K562 (cell line): Measurements from ENCODE around the gene LRP2BP. TPM values are rescaled to one million over a fixed set of nuclear protein-coding genes. Genes with fewer than 3 reads are reported as not detected.

Experiments
- ATAC-seq: fragments of 200-7000 bp; cut with Tn5 transposase; 3 replicates; pipeline ENCODE4 v1.9.1; 2020; ENCODE audit warnings: moderate library complexity
- BruUV-seq: library from RNA; stranded (reverse); fragments of 400-500 nt; replicated peaks from 2 replicates; lab custom pipeline; 2021; lab: Mats Ljungman, UMichigan
- CTCF ChIA-PET: fragments of 300-600 bp; formaldehyde crosslinking; extraction: SDS; loops from one replicate; lab custom pipeline; 2021; ENCODE audit warnings: low intra/inter-chr PET ratio; lab: Yijun Ruan, JAX
- POLR2A ChIA-PET: fragments of 300-600, 350-650 bp; sonication (Branson Sonifier 250); formaldehyde crosslinking; extraction: SDS; loops from one replicate; lab custom pipeline; 2021; ENCODE audit warnings: antibody characterized with exemption, inconsistent platforms; lab: Yijun Ruan, JAX
- DNase-seq, 4 experiments: peaks; one replicate each; pipeline versions ENCODE4 v3.0.0 to v3.0.0-alpha.2; 2011 to 2018; ENCODE audit warnings: low spot score in 3 of 4, mixed read lengths in 3 of 4; ENCODE audit errors: extremely low read depth in 1 of 4
- FAIRE-seq: peaks from 2 replicates; lab custom pipeline; 2011; peaks lifted over from hg19 to GRCh38; lab: Jason Lieb, UNC
- H2AFZ ChIP-seq: 2 replicates; pipeline ENCODE4 v1.6.0; 2011; ENCODE audit warnings: low read depth, low read length, control low read depth, inconsistent platforms
- H3K27ac ChIP-seq: fragments of 200-600 bp; 3 replicates; pipeline ENCODE4 v1.8.0; 2011; ENCODE audit warnings: low read depth, mild to moderate bottlenecking, control low read depth, inconsistent platforms, low read length, moderate library complexity, mixed read lengths; ENCODE audit errors: extremely low read depth
- H3K27me3 ChIP-seq, 2 experiments: fragments of 300-600 bp in 1 of 2; 2 replicates in 1 of 2; 3 replicates in 1 of 2; pipeline versions ENCODE4 v1.6.0 to v1.8.0; 2011; ENCODE audit warnings: inconsistent platforms in 2 of 2, low read length in 2 of 2, mild to moderate bottlenecking in 1 of 2, mixed read lengths in 1 of 2, moderate library complexity in 1 of 2; ENCODE audit not compliant: control insufficient read depth in 2 of 2, insufficient read depth in 2 of 2
- H3K36me3 ChIP-seq: fragments of 300-600 bp; 3 replicates; pipeline ENCODE4 v1.8.0; 2011; ENCODE audit warnings: mild to moderate bottlenecking, low read length, inconsistent platforms; ENCODE audit not compliant: control insufficient read depth, insufficient read depth
- H3K4me1 ChIP-seq, 2 experiments: fragments of 200-600 bp in 1 of 2; replicated peaks in 1 of 2; 2 replicates in 1 of 2; 3 replicates in 1 of 2; pipeline versions ENCODE4 v1.5.1 to v1.8.0; 2011; ENCODE audit warnings: inconsistent platforms in 2 of 2, low read length in 2 of 2, mild to moderate bottlenecking in 1 of 2, mixed read lengths in 1 of 2, moderate library complexity in 1 of 2; ENCODE audit not compliant: control insufficient read depth in 2 of 2, insufficient read depth in 2 of 2
- H3K4me2 ChIP-seq: 2 replicates; pipeline ENCODE4 v1.6.1; 2011; ENCODE audit warnings: low read length, control low read depth, inconsistent platforms, mixed read lengths; ENCODE audit not compliant: insufficient read depth
- H3K4me3 ChIP-seq: fragments of 200-600 bp; sonication (generic), shearing (Covaris generic); 2 replicates; pipeline ENCODE4 v1.5.1; 2016; ENCODE audit warnings: control low read depth, inconsistent platforms
- H3K79me2 ChIP-seq: fragments of 200-600 bp; 3 replicates; pipeline ENCODE4 v1.8.0; 2011; ENCODE audit warnings: low read length, inconsistent platforms; ENCODE audit not compliant: control insufficient read depth, insufficient read depth
- H3K9ac ChIP-seq, 2 experiments: 2 replicates each; pipeline versions ENCODE4 v1.6.0 to v1.6.1; 2011; ENCODE audit warnings: low read depth in 2 of 2, low read length in 2 of 2, control low read depth in 1 of 2, inconsistent platforms in 1 of 2, mild to moderate bottlenecking in 1 of 2, mixed read lengths in 1 of 2; ENCODE audit not compliant: insufficient read depth in 1 of 2
- H3K9me1 ChIP-seq: one replicate; pipeline ENCODE4 v1.6.0; 2011; ENCODE audit warnings: inconsistent platforms, mild to moderate bottlenecking, low read length, moderate library complexity; ENCODE audit not compliant: control insufficient read depth, insufficient read depth
- H3K9me3 ChIP-seq: replicated peaks from 2 replicates; pipeline ENCODE4 v1.5.1; 2011; ENCODE audit warnings: low read depth, low read length, inconsistent platforms; ENCODE audit not compliant: control insufficient read depth, insufficient read depth
- H4K20me1 ChIP-seq: replicated peaks from 2 replicates; pipeline ENCODE4 v1.6.1; 2011; ENCODE audit warnings: low read length, inconsistent platforms, mixed read lengths; ENCODE audit not compliant: control insufficient read depth, insufficient read depth
- CEBPG ChIP-seq, 3 experiments: fragments of 200-800 bp in 1 of 3; sonication (Bioruptor generic) in 1 of 3; sonication (generic) in 1 of 3; formaldehyde crosslinking in 1 of 3; IDR thresholded peaks in 2 of 3; conservative IDR thresholded peaks in 1 of 3; 2 replicates each; pipeline versions ENCODE4 v1.6.1 to v1.8.0; 2016 to 2022; ENCODE audit warnings: missing compliant biosample characterization in 2 of 3, missing genetic modification characterization in 2 of 3, mild to moderate bottlenecking in 1 of 3, missing genetic modification reagents in 1 of 3
- MAFG ChIP-seq: fragments of 450-650 bp; conservative IDR thresholded peaks from 2 replicates; pipeline ENCODE4 v1.6.1; 2016; ENCODE audit warnings: missing genetic modification characterization, missing compliant biosample characterization
- NR2C2 ChIP-seq, 2 experiments: fragments of 200-800 bp in 1 of 2; sonication (Bioruptor generic) in 1 of 2; sonication (generic) in 1 of 2; formaldehyde crosslinking in 1 of 2; IDR thresholded peaks; 2 replicates each; pipeline versions ENCODE4 v1.6.1 to v1.8.0; 2016 to 2022; ENCODE audit warnings: mild to moderate bottlenecking in 1 of 2, missing compliant biosample characterization in 1 of 2, missing genetic modification characterization in 1 of 2, missing genetic modification reagents in 1 of 2
- PTBP1 ChIP-seq: fragments of 200-400 bp; formaldehyde crosslinking; IDR thresholded peaks from 2 replicates; pipeline ENCODE4 v1.6.1; 2017; ENCODE audit warnings: low read depth, low read length
- SP1 ChIP-seq: sonication (generic); formaldehyde crosslinking; IDR thresholded peaks from 2 replicates; pipeline ENCODE4 v1.8.1; 2022; ENCODE audit warnings: mild to moderate bottlenecking, missing genetic modification reagents
- ZBTB1 ChIP-seq: sonication (generic); formaldehyde crosslinking; IDR thresholded peaks from 2 replicates; pipeline ENCODE4 v1.8.1; 2023; ENCODE audit warnings: missing genetic modification reagents, low read depth, mild to moderate bottlenecking, borderline replicate concordance
- ZNF316 ChIP-seq: fragments of 450-650 bp; IDR thresholded peaks from 2 replicates; pipeline ENCODE4 v1.6.1; 2016
- ZNF830 ChIP-seq: fragments of 250-450 bp; sonication (Bioruptor Pico); IDR thresholded peaks from 2 replicates; pipeline ENCODE4 v1.5.0; 2021; ENCODE audit warnings: mild to moderate bottlenecking
- WGBS: fragments of 100-300 bp; shearing (Covaris generic); methylation state at CpG from one replicate; pipeline ENCODE4 v1.1.6; 2016; ENCODE audit warnings: low coverage, mixed read lengths; ENCODE audit not compliant: insufficient coverage; ENCODE audit errors: missing lambda C conversion rate; 5-methylcytosine and 5-hydroxymethylcytosine counted together
- in situ Hi-C: fragments of 300-500 bp; cut with MboI; formaldehyde crosslinking; loops from 4 replicates; pipeline ENCODE4 v1.15.0; 2018; ENCODE audit warnings: inconsistent platforms, mixed read lengths
- intact Hi-C: fragments of 100-400 bp; cut with micrococcal nuclease; formaldehyde crosslinking; loops from 2 replicates; pipeline ENCODE4 v1.14.2; 2022
- polyA plus RNA-seq, 8 experiments: library from polyadenylated mRNA; depleted of rRNA in 4 of 8; stranded (reverse) in 5 of 8; unstranded in 3 of 8; fragments of >200 nt; fragmentation: Nextera tagmentation in 2 of 8; fragmentation: Illumina TruSeq in 1 of 8; extraction: Ambion mirVana in 2 of 8; extraction: Trizol in 1 of 8; gene quantifications; 2 replicates each; pipeline versions ENCODE4 v1.2.1 to v1.2.3, GENCODE V29; 2011 to 2014; ENCODE audit warnings: inconsistent platforms in 1 of 8, missing spikeins in 1 of 8
- total RNA-seq, 7 experiments: library from RNA; depleted of rRNA in 6 of 7; stranded (reverse); fragments of >200 nt in 6 of 7; fragmentation: Illumina TruSeq in 2 of 7; extraction: Trizol in 2 of 7; gene quantifications; 2 replicates each; pipeline versions ENCODE4 v1.2.1 to v1.2.3, GENCODE V29; 2011 to 2021; ENCODE audit warnings: low replicate concordance in 1 of 7
- TF ChIP-seq, protein P1 (sequence below): fragments of 450-650 bp; conservative IDR thresholded peaks from 2 replicates; pipeline ENCODE4 v1.6.1; 2016; ENCODE audit warnings: missing genetic modification characterization, low read depth, mild to moderate bottlenecking, missing compliant biosample characterization, moderate library complexity

Gene LRP2BP
- total and polyA plus RNA-seq, 9 of the 15 experiments (the other 6 are each of a cell fraction or from before 2014, with no cell fraction given) = 0.42 to 2.1 (median 0.62) TPM

DNA sequence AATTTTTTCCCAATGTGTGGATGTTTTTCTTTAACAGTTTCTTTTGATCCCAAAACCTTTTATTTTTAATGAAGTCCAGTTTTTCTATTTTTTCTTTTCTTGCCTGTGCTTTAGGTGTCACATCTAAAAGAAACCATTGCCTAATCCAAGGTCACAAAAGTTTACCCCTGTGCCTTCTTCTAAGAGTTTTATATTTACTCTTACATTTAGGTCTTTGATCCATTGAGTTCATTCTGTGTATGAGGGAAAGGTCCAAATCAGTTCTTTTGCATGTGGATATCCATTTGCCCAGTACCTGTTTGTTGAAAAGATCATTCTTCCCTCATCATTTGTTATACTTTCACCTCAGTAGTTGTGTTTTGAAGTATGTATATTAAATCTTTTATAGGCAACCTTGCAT, 13.0 kb downstream of the LRP2BP start (continued):
- TF ChIP-seq, protein P1, sequence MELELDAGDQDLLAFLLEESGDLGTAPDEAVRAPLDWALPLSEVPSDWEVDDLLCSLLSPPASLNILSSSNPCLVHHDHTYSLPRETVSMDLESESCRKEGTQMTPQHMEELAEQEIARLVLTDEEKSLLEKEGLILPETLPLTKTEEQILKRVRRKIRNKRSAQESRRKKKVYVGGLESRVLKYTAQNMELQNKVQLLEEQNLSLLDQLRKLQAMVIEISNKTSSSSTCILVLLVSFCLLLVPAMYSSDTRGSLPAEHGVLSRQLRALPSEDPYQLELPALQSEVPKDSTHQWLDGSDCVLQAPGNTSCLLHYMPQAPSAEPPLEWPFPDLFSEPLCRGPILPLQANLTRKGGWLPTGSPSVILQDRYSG (tag) = no peak
- no peak for TF ChIP-seq ZNF830 (CRISPR knock-in tag)
- TF ChIP-seq PTBP1 = no peak

DNA sequence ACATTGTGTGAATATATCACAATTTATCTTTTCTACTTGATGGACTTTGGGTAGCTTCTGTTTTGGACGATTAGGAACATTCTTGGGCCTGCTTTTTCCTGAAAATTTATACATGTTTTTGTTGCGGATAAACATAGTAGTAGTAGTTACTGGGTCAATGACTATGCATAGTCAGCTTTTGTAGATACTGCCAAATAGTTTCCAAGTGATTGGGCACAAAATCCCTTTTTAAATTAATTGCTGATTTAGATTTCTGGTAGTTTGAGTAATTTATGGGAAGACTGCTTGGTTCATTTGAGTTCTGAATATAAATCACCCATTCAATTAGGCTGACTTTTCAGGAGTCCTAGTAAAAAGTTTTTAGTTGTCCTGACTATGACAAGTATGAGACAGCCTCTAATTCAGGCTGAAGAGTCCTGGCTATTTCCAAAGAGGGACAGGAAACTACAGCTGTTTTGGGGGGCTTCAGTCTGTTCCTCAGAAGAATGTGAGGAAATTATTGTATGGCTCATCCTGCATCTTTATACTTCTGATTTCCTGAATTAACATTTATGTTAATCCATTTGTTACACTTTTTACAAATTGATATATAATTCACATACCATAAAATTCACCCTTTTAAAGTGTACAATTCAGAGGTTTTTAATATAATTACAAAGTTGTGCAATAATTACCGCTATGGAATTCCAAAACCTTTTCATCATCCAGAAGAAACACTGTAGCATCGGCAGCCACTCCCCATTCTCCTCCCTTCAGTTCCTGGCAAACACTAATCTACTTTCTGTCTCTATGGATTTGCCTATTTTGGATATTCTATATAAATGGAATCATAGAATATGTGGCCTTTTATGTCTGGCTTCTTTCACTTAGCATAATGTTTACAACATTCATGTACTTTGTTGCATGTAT, 14.2 kb downstream of the LRP2BP start:
- in situ Hi-C loops (no loop called here), intact Hi-C loops (no loop called here)
- Histone ChIP-seq H3K9me3 (no peaks in the 10 kb centered on the region), H3K9ac (no peak overlapping the region), H3K27me3 (no peaks in the 10 kb centered on the region), H3K4me3 (no peak overlapping the region), H3K36me3 (no peaks in the 10 kb centered on the region), H3K9me1 (no peaks in the 10 kb centered on the region), H3K4me1 (peaks cover 10 to 15% of the 10 kb centered on the region in 2 experiments; a peak in 3 of 5 replicates), H3K4me2 (no peak overlapping the region), H3K79me2 (no peaks in the 10 kb centered on the region), H2AFZ (no peak overlapping the region), H3K27ac (no peak overlapping the region), H4K20me1 (no peaks in the 10 kb centered on the region)
- WGBS = 48% methylated on average over 4 of the region's 4 CpGs
- no peak for ATAC-seq
- no peak for FAIRE-seq
- no peak for DNase-seq
- no peak for TF ChIP-seq NR2C2 (CRISPR knock-in tag; IDR thresholded peaks at IDR 0.05)
- TF ChIP-seq NR2C2 (tag; IDR thresholded peaks at IDR 0.05) = no peak
- no peak for TF ChIP-seq CEBPG (CRISPR knock-in tag; IDR thresholded peaks at IDR 0.05)
- TF ChIP-seq CEBPG (tag; conservative IDR thresholded peaks at IDR 0.05 in 1 of 2, IDR thresholded peaks at IDR 0.05 in 1 of 2) = peak; percentile 25 to 48; a peak in 2 of 4 replicates
- TF ChIP-seq SP1 = no peak
- TF ChIP-seq MAFG (tag) = 0 out of 2 replicates have a peak, but pooled peaks have one; percentile 17
- TF ChIP-seq ZBTB1 (CRISPR knock-in tag) = no peak
- TF ChIP-seq ZNF316 = peak; percentile 54; the same call in 1 of the 2 replicates
- POLR2A ChIA-PET = no interaction called here
- CTCF ChIA-PET = no interaction called here
- no TSS peak for BruUV-seq
